Measurements from ENCODE around the gene PITX2. TPM values are rescaled to one million over a fixed set of nuclear protein-coding genes. Genes with fewer than 3 reads are reported as not detected.

The PITX2 gene
- total RNA-seq, 1 experiment from 2014 or later, result 8.5 TPM

- Histone ChIP-seq H2BK15ac (ENCODE audit: low read depth, low read length) (no peak overlapping the region), H4K8ac (replicated peaks; ENCODE audit: insufficient read length, low read depth, low read length) (no peak overlapping the region), H4K5ac (ENCODE audit: insufficient read length, low read depth, low read length) (no peak overlapping the region), H2AFZ (ENCODE audit: low read length) (no peak overlapping the region), H3T11ph (ENCODE audit: low read length) (no peak overlapping the region), H3K27ac (ENCODE audit: insufficient read length, low read depth, low read length) (no peak overlapping the region), H3K9ac (ENCODE audit: extremely low read depth, insufficient read length, low read length) (no peak overlapping the region), H3K23me2 (ENCODE audit: insufficient read length, low read depth, low read length, poor library complexity, severe bottlenecking) (no peaks in the 10 kb centered on the region), H2BK5ac (ENCODE audit: insufficient read length, low read length) (no peak overlapping the region), H3K4ac (ENCODE audit: low read depth, low read length) (no peak overlapping the region), H3K79me2 (ENCODE audit: insufficient read depth, low read length) (no peaks in the 10 kb centered on the region), H3K14ac (ENCODE audit: insufficient read depth, low read length) (no peak overlapping the region), H4K91ac (ENCODE audit: insufficient read length, low read depth, low read length) (no peak overlapping the region), H3K27me3 (ENCODE audit: insufficient read depth, low read length) (no peaks in the 10 kb centered on the region), H3K18ac (ENCODE audit: insufficient read length, low read depth, low read length) (no peak overlapping the region), H3K79me1 (ENCODE audit: insufficient read depth, low read depth, low read length, poor library complexity, severe bottlenecking) (no peaks in the 10 kb centered on the region), H3K9me3 (ENCODE audit: control insufficient read depth, low read depth, low read length) (no peaks in the 10 kb centered on the region), H3K4me1 (ENCODE audit: insufficient read depth, low read length) (no peaks in the 10 kb centered on the region), H4K20me1 (ENCODE audit: control insufficient read depth, insufficient read depth, insufficient read length) (no peaks in the 10 kb centered on the region), H3K56ac (ENCODE audit: insufficient read length, low read depth, low read length) (no peak overlapping the region), H3K4me2 (ENCODE audit: insufficient read depth, insufficient read length, low read length) (no peak overlapping the region), H2BK20ac (ENCODE audit: low read depth, low read length, poor library complexity, severe bottlenecking) (no peak overlapping the region), H2AK5ac (ENCODE audit: insufficient read length, low read length) (no peak overlapping the region), H2BK12ac (ENCODE audit: insufficient read length, low read depth, low read length) (no peak overlapping the region), H2BK120ac (ENCODE audit: low read depth, low read length, poor library complexity, severe bottlenecking) (no peak overlapping the region), H3K23ac (ENCODE audit: insufficient read length, low read depth, low read length) (no peak overlapping the region)
- WGBS (ENCODE audit: extremely low coverage, insufficient read length, low lambda C conversion rate), result no CpG with 5 or more reads among the region's 2 CpGs
- peaks cover 0 to 2% of the 10 kb centered on the region in 2 experiments; a peak in 1 of 5 replicates for H3K9me3 Mint-ChIP-seq
- H3K27me3 Mint-ChIP-seq (ENCODE audit: low read depth), result no peaks in the 10 kb centered on the region; the same call in 1 of the 2 replicates
- no peak overlapping the region for H3K4me3 Mint-ChIP-seq
- no peak overlapping the region for H3K27ac Mint-ChIP-seq
- H3K4me1 Mint-ChIP-seq, result 0 out of 4 replicates have a peak, but pooled peaks cover 0 to 2% of the 10 kb centered on the region in 2 experiments
- no peak for TF ChIP-seq CTCF (conservative IDR thresholded peaks at IDR 0.05)
- DNase-seq, result no peak
- no peaks in the 10 kb centered on the region for H3K36me3 Mint-ChIP-seq (ENCODE audit: insufficient read depth in 1 of 3, low read depth in 3 of 3)
Measured at GRCh38 chr4:110660755-110661154, 37.9 kb upstream of the PITX2 start.

Measured in H9 (cell line).